Right hindlimb (tissue), 1 donor: ENCODE results near the gene ARMC9.
"Not testable (repeated sequence)": the region's sequence is repeated elsewhere in the genome, so short reads cannot be mapped to it uniquely, and the experiment has no call there.

ENCODE experiments used
- DNase-seq: peaks from one replicate; pipeline ENCODE4 v3.0.0-alpha.2; 2018

Gene ARMC9

GRCh38 chr2:231198291-231199173, at the start of gene ARMC9:
Gene ARMC9 (plus strand): TSS chr2:231198631. CDS start chr2:231206239, 7,608 bp downstream.
- peak; percentile 89 for DNase-seq

GRCh38 chr2:231152800-231153557, 45.5 kb upstream of the ARMC9 start:
- DNase-seq: no peak

- no peak for DNase-seq
These were observed 39.1 kb upstream of the ARMC9 start for GRCh38 chr2:231159306-231159705.

GRCh38 chr2:231160701-231161100, 37.7 kb upstream of the ARMC9 start:
- no peak for DNase-seq

- no peak for DNase-seq
These were observed 37.1 kb upstream of the ARMC9 start for GRCh38 chr2:231161252-231161839.

- DNase-seq: no peak
These were observed 36.5 kb upstream of the ARMC9 start for GRCh38 chr2:231161877-231162329.

- DNase-seq: no peak
These were observed 35.4 kb upstream of the ARMC9 start for GRCh38 chr2:231163011-231163410.

- no peak for DNase-seq
These were observed 34.9 kb upstream of the ARMC9 start for GRCh38 chr2:231163414-231164095.

- no peak for DNase-seq
These were observed 30.5 kb upstream of the ARMC9 start for GRCh38 chr2:231167745-231168459.

- DNase-seq: no peak
These were observed 29.8 kb upstream of the ARMC9 start for GRCh38 chr2:231168460-231169139.

GRCh38 chr2:231169488-231169887, 28.9 kb upstream of the ARMC9 start:
- DNase-seq: no peak

GRCh38 chr2:231170055-231170454, 28.4 kb upstream of the ARMC9 start:
- no peak for DNase-seq

GRCh38 chr2:231172025-231172424, 26.4 kb upstream of the ARMC9 start:
- DNase-seq: no peak

GRCh38 chr2:231174211-231174651, 24.2 kb upstream of the ARMC9 start:
- no peak for DNase-seq

- no peak for DNase-seq
These were observed 22.4 kb upstream of the ARMC9 start for GRCh38 chr2:231176066-231176465.

GRCh38 chr2:231177156-231178025, 21.0 kb upstream of the ARMC9 start:
- no peak for DNase-seq

GRCh38 chr2:231178805-231179204, 19.6 kb upstream of the ARMC9 start:
- DNase-seq: not testable (repeated sequence)

GRCh38 chr2:231181860-231182512, 16.4 kb upstream of the ARMC9 start:
- no peak for DNase-seq

- no peak for DNase-seq
These were observed 15.9 kb upstream of the ARMC9 start for GRCh38 chr2:231182513-231182899.

- no peak for DNase-seq
These were observed 14.6 kb upstream of the ARMC9 start for GRCh38 chr2:231183851-231184250.
